A673 (cell line): Measurements from ENCODE around the gene MND1.

Experiments
- CTCF ChIP-seq: fragments of 300-800, 200-600 bp; sonication (generic); conservative IDR thresholded peaks from 2 replicates; pipeline ENCODE4 v1.5.1; 2017; ENCODE audit warnings: low read depth, mild to moderate bottlenecking, antibody characterized with exemption, low read length, moderate library complexity, mixed read lengths
- EZH2 ChIP-seq: fragments of 200-600 bp; sonication (generic); IDR thresholded peaks from 2 replicates; pipeline ENCODE4 v1.6.1; 2017; ENCODE audit warnings: borderline replicate concordance, low read depth, mild to moderate bottlenecking, mixed read lengths, antibody characterized with exemption, low read length; ENCODE audit not compliant: poor library complexity, severe bottlenecking

GRCh38 chr4:153326513-153326912 is 18.0 kb upstream of the MND1 start:
- TF ChIP-seq EZH2 (no peak), CTCF (no peak)
